Measurements from ENCODE around the gene WDR1. TPM values are rescaled to one million over a fixed set of nuclear protein-coding genes. Genes with fewer than 3 reads are reported as not detected.

WDR1 gene
- total and polyA plus RNA-seq, 2 of the 13 experiments (the other 11 are each of a cell fraction or from before 2014, with no cell fraction given), result 106 to 198 TPM

DNA sequence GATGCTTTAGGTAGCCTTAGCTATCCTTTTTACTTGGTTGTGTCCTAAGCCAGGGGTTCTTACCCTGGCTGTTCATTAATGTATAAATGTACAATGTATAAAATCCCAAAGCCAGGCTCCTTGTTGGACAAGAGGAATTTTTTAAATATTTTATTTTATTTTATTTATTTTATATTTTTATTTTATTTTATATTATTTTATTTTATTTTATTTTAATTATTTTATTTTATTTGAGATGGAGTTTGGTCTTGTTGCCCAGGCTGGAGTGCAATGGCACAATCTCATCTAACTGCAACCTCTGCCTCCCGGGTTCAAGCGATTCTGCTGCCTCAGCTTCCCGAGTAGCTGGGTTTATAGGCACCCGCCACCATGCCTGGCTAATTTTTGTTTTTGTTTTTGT lies 87.2 kb downstream of the WDR1 start (continued):
- TF ChIP-seq YY1 (IDR thresholded peaks at IDR 0.05; ENCODE audit: insufficient read depth, insufficient replicate concordance, low read depth, low read length) (no peak), HES4 (CRISPR knock-in tag; IDR thresholded peaks at IDR 0.05; ENCODE audit: borderline replicate concordance) (no peak), RFX3 (CRISPR knock-in tag; IDR thresholded peaks at IDR 0.05) (no peak), REXO4 (CRISPR knock-in tag; IDR thresholded peaks at IDR 0.05; ENCODE audit: borderline replicate concordance) (no peak), ZFY (CRISPR knock-in tag; IDR thresholded peaks at IDR 0.05) (no peak), ZNF317 (CRISPR knock-in tag; IDR thresholded peaks at IDR 0.05) (no peak), ZNF10 (CRISPR knock-in tag; IDR thresholded peaks at IDR 0.05; ENCODE audit: borderline replicate concordance, low read depth) (no peak)
- TF ChIP-seq, protein P1, sequence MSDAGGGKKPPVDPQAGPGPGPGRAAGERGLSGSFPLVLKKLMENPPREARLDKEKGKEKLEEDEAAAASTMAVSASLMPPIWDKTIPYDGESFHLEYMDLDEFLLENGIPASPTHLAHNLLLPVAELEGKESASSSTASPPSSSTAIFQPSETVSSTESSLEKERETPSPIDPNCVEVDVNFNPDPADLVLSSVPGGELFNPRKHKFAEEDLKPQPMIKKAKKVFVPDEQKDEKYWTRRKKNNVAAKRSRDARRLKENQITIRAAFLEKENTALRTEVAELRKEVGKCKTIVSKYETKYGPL (CRISPR knock-in tag; IDR thresholded peaks at IDR 0.05), result no peak

DNA sequence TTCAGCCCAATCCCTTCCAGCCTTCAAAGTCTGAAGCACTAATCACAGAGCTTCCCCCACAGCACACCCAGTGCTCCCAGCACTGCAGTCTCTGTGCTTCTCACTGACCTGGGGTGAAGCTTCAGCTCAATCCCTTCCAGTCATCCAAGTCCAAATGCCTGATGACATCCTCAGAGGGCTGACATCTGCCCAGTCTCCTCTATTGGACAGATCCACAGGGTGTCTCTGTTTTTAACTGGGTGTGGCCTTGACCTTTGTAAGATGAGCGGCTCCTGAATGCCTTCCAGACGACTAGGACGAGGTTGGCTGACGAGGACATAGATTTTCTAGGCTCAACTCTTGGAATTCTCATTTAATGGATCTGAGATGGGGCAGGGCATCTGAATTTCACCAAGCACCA lies 87.7 kb downstream of the WDR1 start:
- H4K20me1 ChIP-seq (ENCODE audit: insufficient read depth, low read length), result no peaks in the 10 kb centered on the region
- DNase-seq (ENCODE audit: low spot score), result no peak
- H2AFZ ChIP-seq (ENCODE audit: low read length), result no peak overlapping the region
- in situ Hi-C loops (cut with HindIII; ENCODE audit: extremely low pct_ligation_motif_present, low pct_unique_long_range_greater_than_20kb), result no loop called here
- no TSS peak for BruUV-seq (replicated peaks)
- peaks cover 87% of the 10 kb centered on the region for H3K4me1 ChIP-seq (ENCODE audit: insufficient read depth, low read length)
- ChIA-PET POLR2A (no interaction called here), CTCF (ENCODE audit: low intra/inter-chr PET ratio, low total read pairs) (no interaction called here)
- H3K27ac ChIP-seq (ENCODE audit: extremely low read length, insufficient read depth, low read length), result no peak overlapping the region
- WGBS (ENCODE audit: low lambda C conversion rate), result 50% methylated on average over 4 of the region's 4 CpGs
- H3K27me3 ChIP-seq (ENCODE audit: control insufficient read depth in 1 of 2, insufficient read depth in 2 of 2, low read length in 2 of 2), result no peaks in the 10 kb centered on the region
- intact Hi-C loops (cut with micrococcal nuclease; ENCODE audit: unreplicated experiment), result no loop called here
- no peak overlapping the region for H3K4me2 ChIP-seq (ENCODE audit: low read depth, low read length)
- H3K79me2 ChIP-seq (ENCODE audit: insufficient read depth, low read length), result no peaks in the 10 kb centered on the region
- no peak overlapping the region for H3K9ac ChIP-seq (ENCODE audit: insufficient read depth, low read depth, low read length)
- ATAC-seq, result 0 out of 3 replicates have a peak, but pooled peaks have one; percentile 10
- no peaks in the 10 kb centered on the region for H3K9me3 ChIP-seq (ENCODE audit: low read length)
- TF ChIP-seq SNRNP70 (IDR thresholded peaks at IDR 0.05; ENCODE audit: low read depth, low read length) (no peak), HNF4A (CRISPR knock-in tag; IDR thresholded peaks at IDR 0.05) (peak; percentile 34; the same call in 1 of the 2 replicates)
- no peak overlapping the region for H3K4me3 ChIP-seq (replicated peaks in 1 of 3; ENCODE audit: insufficient read depth in 1 of 3, low read depth in 2 of 3, low read length in 3 of 3)
- no peak for FAIRE-seq
- no peaks in the 10 kb centered on the region for H3K36me3 ChIP-seq (replicated peaks in 1 of 2; ENCODE audit: control insufficient read depth in 1 of 2, insufficient read depth in 2 of 2, low read length in 2 of 2)
